Subcutaneous abdominal adipose tissue (tissue), 5 donors: ENCODE results near the gene RNF41.
"Not testable (repeated sequence)": the region's sequence is repeated elsewhere in the genome, so short reads cannot be mapped to it uniquely, and the experiment has no call there.

Experiments
- H3K27ac ChIP-seq: one replicate; pipeline ENCODE4 v1.7.0; 2013; ENCODE audit warnings: low read depth, mild to moderate bottlenecking, inconsistent platforms, low read length, moderate library complexity
- H3K27me3 ChIP-seq, 5 donors: one replicate each; pipeline ENCODE4 v1.7.0; 2013; ENCODE audit warnings: low read length in 5 of 5, inconsistent platforms in 1 of 5; ENCODE audit not compliant: control insufficient read depth in 5 of 5, insufficient read depth in 4 of 5
- H3K36me3 ChIP-seq, 5 donors: one replicate each; pipeline ENCODE4 v1.7.0; 2013; ENCODE audit warnings: low read length in 5 of 5; ENCODE audit not compliant: control insufficient read depth in 5 of 5, insufficient read depth in 5 of 5
- H3K4me1 ChIP-seq, 5 donors: one replicate each; pipeline ENCODE4 v1.7.0; 2013; ENCODE audit warnings: low read length in 5 of 5, mild to moderate bottlenecking in 3 of 5, moderate library complexity in 1 of 5; ENCODE audit not compliant: control insufficient read depth in 5 of 5, insufficient read depth in 5 of 5
- H3K4me3 ChIP-seq, 5 donors: one replicate each; pipeline ENCODE4 v1.7.0; 2013; ENCODE audit warnings: low read length in 5 of 5, low read depth in 1 of 5
- H3K9ac ChIP-seq, 5 donors: one replicate each; pipeline ENCODE4 v1.7.0; 2013; ENCODE audit warnings: low read length in 5 of 5, mild to moderate bottlenecking in 4 of 5, moderate library complexity in 3 of 5
- H3K9me3 ChIP-seq, 5 donors: one replicate each; pipeline ENCODE4 v1.7.0; 2013; ENCODE audit warnings: low read length in 5 of 5; ENCODE audit not compliant: control insufficient read depth in 5 of 5
- donor health status: healthy.
- donor health status: healthy.
- donor health status: healthy.
- donor health status: healthy.
- donor health status: healthy.

Gene RNF41

GRCh38 chr12:56198836-56199235, 22.9 kb downstream of the RNF41 start:
- Histone ChIP-seq H3K36me3 (no peaks in the 10 kb centered on the region), H3K4me1 (peaks cover 0 to 15% (median 11%) of the 10 kb centered on the region in 5 donors), H3K27ac (no peak overlapping the region), H3K27me3 (no peaks in the 10 kb centered on the region), H3K4me3 (no peak overlapping the region), H3K9me3 (no peaks in the 10 kb centered on the region), H3K9ac (no peak overlapping the region)

GRCh38 chr12:56197921-56198635, 23.6 kb downstream of the RNF41 start:
- Histone ChIP-seq H3K4me1 (peaks cover 0 to 15% (median 11%) of the 10 kb centered on the region in 5 donors), H3K9ac (no peak overlapping the region), H3K27me3 (no peaks in the 10 kb centered on the region), H3K27ac (no peak overlapping the region), H3K9me3 (no peaks in the 10 kb centered on the region), H3K36me3 (no peaks in the 10 kb centered on the region), H3K4me3 (no peak overlapping the region)

DNA sequence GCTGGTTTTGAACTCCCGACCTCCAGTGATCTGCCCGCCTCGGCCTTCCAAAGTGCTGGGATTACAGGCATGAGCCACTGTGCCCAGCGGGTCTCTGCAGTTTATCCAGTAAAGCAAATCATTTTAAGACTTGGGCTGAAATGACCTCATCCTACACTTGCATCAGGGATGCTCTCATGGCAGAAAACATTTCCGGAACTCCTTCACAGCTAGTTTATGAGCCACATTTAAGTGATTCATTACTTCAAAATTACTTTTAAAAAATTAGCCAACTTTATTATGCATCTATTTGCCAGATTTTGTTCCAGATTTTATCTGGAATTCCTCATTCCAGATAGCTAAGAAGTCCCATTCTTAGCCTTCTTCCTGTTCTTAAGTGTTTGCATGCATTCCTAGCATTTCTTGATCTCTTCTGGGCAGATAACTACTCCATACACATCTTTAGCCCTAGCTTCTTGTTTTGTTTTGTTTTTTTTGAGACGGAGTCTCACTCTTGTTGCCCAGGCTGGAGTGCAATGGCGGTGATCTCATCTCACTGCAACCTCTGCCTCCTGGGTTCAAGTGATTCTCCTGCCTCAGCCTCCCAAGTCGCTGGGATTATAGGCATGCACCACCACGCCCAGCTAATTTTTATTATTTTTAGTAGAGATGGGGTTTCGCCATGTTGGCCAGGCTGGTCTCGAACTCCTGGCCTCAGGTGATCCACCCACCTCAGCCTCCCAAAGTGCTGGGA, 24.7 kb downstream of the RNF41 start:
- not testable (repeated sequence) for H3K4me3 ChIP-seq, H3K36me3 ChIP-seq, H3K27ac ChIP-seq, H3K9ac ChIP-seq, H3K9me3 ChIP-seq, H3K27me3 ChIP-seq
- peaks cover 0 to 14% (median 6%) of the 10 kb centered on the region in 5 donors for H3K4me1 ChIP-seq

- no peaks in the 10 kb centered on the region for H3K27me3 ChIP-seq
- no peak overlapping the region for H3K4me3 ChIP-seq
- H3K9ac ChIP-seq, result peak overlapping the region in 1 of 5 donors; percentile 66
- H3K4me1 ChIP-seq, result peaks cover 5 to 34% (median 25%) of the 10 kb centered on the region in 5 donors
- H3K27ac ChIP-seq, result no peak overlapping the region
- H3K9me3 ChIP-seq, result no peaks in the 10 kb centered on the region
- no peaks in the 10 kb centered on the region for H3K36me3 ChIP-seq
These were observed 28.6 kb downstream of the RNF41 start for GRCh38 chr12:56193025-56193578.

- Histone ChIP-seq H3K9me3 (no peaks in the 10 kb centered on the region), H3K9ac (peak overlapping the region in 1 of 5 donors; percentile 66), H3K4me3 (no peak overlapping the region), H3K4me1 (peaks cover 10 to 39% (median 30%) of the 10 kb centered on the region in 5 donors), H3K27ac (no peak overlapping the region), H3K27me3 (no peaks in the 10 kb centered on the region), H3K36me3 (no peaks in the 10 kb centered on the region)
These were observed 29.1 kb downstream of the RNF41 start for GRCh38 chr12:56192582-56192981.

DNA sequence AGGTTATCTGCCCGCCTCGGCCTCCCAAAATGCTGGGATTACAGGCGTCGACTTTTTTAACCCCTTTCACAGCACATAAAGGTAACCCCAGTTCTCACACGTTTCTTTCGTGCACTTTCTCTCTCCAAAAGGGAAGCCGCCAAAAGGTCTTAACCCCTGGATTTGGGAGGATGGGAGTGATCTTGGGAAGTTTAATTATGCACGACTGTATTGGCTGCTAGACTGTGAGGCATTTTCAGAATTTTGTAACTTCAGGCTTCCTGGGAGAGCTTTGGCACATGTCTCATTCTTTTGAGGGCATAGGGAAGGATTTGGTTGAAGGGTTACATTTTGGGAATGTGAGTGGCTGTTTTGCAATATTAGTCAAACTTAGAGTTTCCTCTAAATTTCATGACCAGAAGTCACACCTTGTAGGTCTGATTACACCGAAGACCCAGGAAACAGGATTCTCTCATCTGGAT, 31.0 kb downstream of the RNF41 start:
- Histone ChIP-seq H3K27me3 (no peaks in the 10 kb centered on the region), H3K9me3 (no peaks in the 10 kb centered on the region), H3K4me1 (peaks cover 10 to 46% (median 38%) of the 10 kb centered on the region in 5 donors), H3K9ac (peak overlapping the region in 3 of 5 donors; percentile 79 to 94 (median 86)), H3K27ac (peak overlapping the region; percentile 95), H3K4me3 (peak overlapping the region; percentile 71 to 86 (median 85)), H3K36me3 (peaks cover 0 to 8% (median 4%) of the 10 kb centered on the region in 5 donors)

- peaks cover 10 to 46% (median 38%) of the 10 kb centered on the region in 5 donors for H3K4me1 ChIP-seq
- H3K9ac ChIP-seq, result peak overlapping the region; percentile 79 to 97 (median 94)
- peak overlapping the region; percentile 95 for H3K27ac ChIP-seq
- H3K9me3 ChIP-seq, result no peaks in the 10 kb centered on the region
- peak overlapping the region; percentile 71 to 86 (median 85) for H3K4me3 ChIP-seq
- H3K27me3 ChIP-seq, result no peaks in the 10 kb centered on the region
- H3K36me3 ChIP-seq, result peaks cover 0 to 12% (median 6%) of the 10 kb centered on the region in 5 donors
These were observed 31.6 kb downstream of the RNF41 start for GRCh38 chr12:56189918-56190694.

DNA sequence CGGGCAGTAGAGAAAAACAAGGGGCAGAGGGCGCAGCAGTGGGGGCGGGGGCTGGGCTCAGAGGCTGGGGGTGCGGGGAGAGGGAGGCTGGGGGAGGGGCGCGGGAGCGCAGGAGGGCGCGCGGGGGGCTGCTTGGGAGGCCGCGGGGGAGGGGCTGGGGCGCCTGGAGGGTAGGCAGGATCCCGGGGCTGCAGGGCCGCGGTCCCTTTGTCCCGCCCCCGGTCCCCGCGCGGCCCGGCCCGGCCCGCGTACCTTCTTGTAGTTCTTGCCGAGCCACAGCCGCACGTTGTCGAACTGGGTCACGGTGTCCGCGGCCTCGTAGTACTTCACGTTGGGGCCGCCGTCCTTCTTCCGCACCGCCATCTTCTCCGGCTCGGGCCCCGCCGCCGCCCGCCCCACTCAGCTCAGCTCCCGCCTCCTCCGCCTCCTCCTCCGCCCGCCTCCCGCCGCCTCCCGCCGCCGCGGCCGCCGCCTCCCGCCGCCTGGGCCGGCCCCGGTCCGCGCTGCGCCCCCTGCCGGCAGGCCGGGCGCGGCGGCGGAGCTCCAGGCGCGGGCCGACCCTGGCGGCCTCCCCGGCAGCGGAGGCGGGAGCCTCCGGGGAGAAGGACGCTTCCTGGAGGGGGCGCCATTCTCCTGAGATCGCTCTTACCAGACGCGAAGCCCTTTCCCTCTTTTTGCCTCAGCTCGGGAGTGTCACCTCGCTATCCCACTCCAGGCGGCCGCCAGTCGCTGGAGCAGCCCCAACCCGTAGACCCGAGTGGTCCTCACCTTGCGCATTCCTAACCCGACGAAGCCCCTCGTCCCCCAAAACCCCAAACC, 32.4 kb downstream of the RNF41 start, which contains the start of gene SMARCC2:
SMARCC2 (minus strand) TSS at position 385 of the 819 bp plus-strand sequence; CDS start at position 363, 22 bp downstream.
- Histone ChIP-seq H3K27me3 (no peaks in the 10 kb centered on the region), H3K36me3 (peaks cover 6 to 20% (median 14%) of the 10 kb centered on the region in 5 donors), H3K9me3 (no peaks in the 10 kb centered on the region), H3K4me3 (peak within 1 kb of the TSS; percentile 71 to 86 (median 85)), H3K4me1 (peaks cover 10 to 46% (median 38%) of the 10 kb centered on the region in 5 donors), H3K9ac (peak within 1 kb of the TSS; percentile 79 to 97 (median 94)), H3K27ac (peak within 1 kb of the TSS; percentile 95)

- Histone ChIP-seq H3K4me1 (peaks cover 10 to 46% (median 38%) of the 10 kb centered on the region in 5 donors), H3K4me3 (peak overlapping the region; percentile 68 to 86 (median 78)), H3K27ac (peak overlapping the region; percentile 65), H3K9me3 (no peaks in the 10 kb centered on the region), H3K36me3 (peaks cover 12 to 25% (median 20%) of the 10 kb centered on the region in 5 donors), H3K9ac (peak overlapping the region; percentile 69 to 91 (median 78)), H3K27me3 (no peaks in the 10 kb centered on the region)
These were observed 33.0 kb downstream of the RNF41 start for GRCh38 chr12:56188778-56189098.
